K562 (cell line): ENCODE results near the gene ATRN. TPM values are rescaled to one million over a fixed set of nuclear protein-coding genes. Genes with fewer than 3 reads are reported as not detected.

ENCODE experiments used
- ATAC-seq: fragments of 200-7000 bp; cut with Tn5 transposase; 3 replicates; pipeline ENCODE4 v1.9.1; 2020; ENCODE audit warnings: moderate library complexity
- BruUV-seq: library from RNA; stranded (reverse); fragments of 400-500 nt; replicated peaks from 2 replicates; lab custom pipeline; 2021; lab: Mats Ljungman, UMichigan
- CTCF ChIA-PET: fragments of 300-600 bp; formaldehyde crosslinking; extraction: SDS; loops from one replicate; lab custom pipeline; 2021; ENCODE audit warnings: low intra/inter-chr PET ratio; lab: Yijun Ruan, JAX
- POLR2A ChIA-PET: fragments of 300-600, 350-650 bp; sonication (Branson Sonifier 250); formaldehyde crosslinking; extraction: SDS; loops from one replicate; lab custom pipeline; 2021; ENCODE audit warnings: antibody characterized with exemption, inconsistent platforms; lab: Yijun Ruan, JAX
- DNase-seq, 4 experiments: peaks; one replicate each; pipeline versions ENCODE4 v3.0.0 to v3.0.0-alpha.2; 2011 to 2018; ENCODE audit warnings: low spot score in 3 of 4, mixed read lengths in 3 of 4; ENCODE audit errors: extremely low read depth in 1 of 4
- FAIRE-seq: peaks from 2 replicates; lab custom pipeline; 2011; peaks lifted over from hg19 to GRCh38; lab: Jason Lieb, UNC
- H2AFZ ChIP-seq: 2 replicates; pipeline ENCODE4 v1.6.0; 2011; ENCODE audit warnings: low read depth, low read length, control low read depth, inconsistent platforms
- H3K27ac ChIP-seq: fragments of 200-600 bp; 3 replicates; pipeline ENCODE4 v1.8.0; 2011; ENCODE audit warnings: low read depth, mild to moderate bottlenecking, control low read depth, inconsistent platforms, low read length, moderate library complexity, mixed read lengths; ENCODE audit errors: extremely low read depth
- H3K27me3 ChIP-seq, 2 experiments: fragments of 300-600 bp in 1 of 2; 2 replicates in 1 of 2; 3 replicates in 1 of 2; pipeline versions ENCODE4 v1.6.0 to v1.8.0; 2011; ENCODE audit warnings: inconsistent platforms in 2 of 2, low read length in 2 of 2, mild to moderate bottlenecking in 1 of 2, mixed read lengths in 1 of 2, moderate library complexity in 1 of 2; ENCODE audit not compliant: control insufficient read depth in 2 of 2, insufficient read depth in 2 of 2
- H3K36me3 ChIP-seq: fragments of 300-600 bp; 3 replicates; pipeline ENCODE4 v1.8.0; 2011; ENCODE audit warnings: mild to moderate bottlenecking, low read length, inconsistent platforms; ENCODE audit not compliant: control insufficient read depth, insufficient read depth
- H3K4me1 ChIP-seq, 2 experiments: fragments of 200-600 bp in 1 of 2; replicated peaks in 1 of 2; 2 replicates in 1 of 2; 3 replicates in 1 of 2; pipeline versions ENCODE4 v1.5.1 to v1.8.0; 2011; ENCODE audit warnings: inconsistent platforms in 2 of 2, low read length in 2 of 2, mild to moderate bottlenecking in 1 of 2, mixed read lengths in 1 of 2, moderate library complexity in 1 of 2; ENCODE audit not compliant: control insufficient read depth in 2 of 2, insufficient read depth in 2 of 2
- H3K4me2 ChIP-seq: 2 replicates; pipeline ENCODE4 v1.6.1; 2011; ENCODE audit warnings: low read length, control low read depth, inconsistent platforms, mixed read lengths; ENCODE audit not compliant: insufficient read depth
- H3K4me3 ChIP-seq: fragments of 200-600 bp; sonication (generic), shearing (Covaris generic); 2 replicates; pipeline ENCODE4 v1.5.1; 2016; ENCODE audit warnings: control low read depth, inconsistent platforms
- H3K79me2 ChIP-seq: fragments of 200-600 bp; 3 replicates; pipeline ENCODE4 v1.8.0; 2011; ENCODE audit warnings: low read length, inconsistent platforms; ENCODE audit not compliant: control insufficient read depth, insufficient read depth
- H3K9ac ChIP-seq, 2 experiments: 2 replicates each; pipeline versions ENCODE4 v1.6.0 to v1.6.1; 2011; ENCODE audit warnings: low read depth in 2 of 2, low read length in 2 of 2, control low read depth in 1 of 2, inconsistent platforms in 1 of 2, mild to moderate bottlenecking in 1 of 2, mixed read lengths in 1 of 2; ENCODE audit not compliant: insufficient read depth in 1 of 2
- H3K9me1 ChIP-seq: one replicate; pipeline ENCODE4 v1.6.0; 2011; ENCODE audit warnings: inconsistent platforms, mild to moderate bottlenecking, low read length, moderate library complexity; ENCODE audit not compliant: control insufficient read depth, insufficient read depth
- H3K9me3 ChIP-seq: replicated peaks from 2 replicates; pipeline ENCODE4 v1.5.1; 2011; ENCODE audit warnings: low read depth, low read length, inconsistent platforms; ENCODE audit not compliant: control insufficient read depth, insufficient read depth
- H4K20me1 ChIP-seq: replicated peaks from 2 replicates; pipeline ENCODE4 v1.6.1; 2011; ENCODE audit warnings: low read length, inconsistent platforms, mixed read lengths; ENCODE audit not compliant: control insufficient read depth, insufficient read depth
- CEBPZ ChIP-seq: fragments of 150-350 bp; IDR thresholded peaks from 2 replicates; pipeline ENCODE4 v1.6.1; 2014; ENCODE audit warnings: low read depth, mild to moderate bottlenecking, low read length, borderline replicate concordance
- DLX4 ChIP-seq: fragments of 250-450 bp; sonication (Bioruptor Pico); IDR thresholded peaks from 2 replicates; pipeline ENCODE4 v1.6.1; 2021; ENCODE audit warnings: mild to moderate bottlenecking
- HDAC6 ChIP-seq: IDR thresholded peaks from 2 replicates; pipeline ENCODE4 v1.6.1; 2012; ENCODE audit warnings: low read depth, mild to moderate bottlenecking, control low read depth, inconsistent platforms, low read length, moderate library complexity
- HMGN3 ChIP-seq: IDR thresholded peaks from 2 replicates; pipeline ENCODE4 v1.6.1; 2011; ENCODE audit warnings: borderline replicate concordance, low read depth, mild to moderate bottlenecking, mixed read lengths, low read length; ENCODE audit not compliant: insufficient read length; ENCODE audit errors: extremely low read depth
- HSF4 ChIP-seq: fragments of 250-450 bp; sonication (Bioruptor Pico); IDR thresholded peaks from 2 replicates; pipeline ENCODE4 v2.1.2; 2022; ENCODE audit warnings: mild to moderate bottlenecking, moderate library complexity, borderline replicate concordance
- KDM2B ChIP-seq: fragments of 250-450 bp; sonication (Bioruptor Pico); IDR thresholded peaks from 2 replicates; pipeline ENCODE4 v1.8.0; 2021; ENCODE audit warnings: mild to moderate bottlenecking, moderate library complexity
- PATZ1 ChIP-seq: fragments of 250-450 bp; sonication (Bioruptor Pico); IDR thresholded peaks from 2 replicates; pipeline ENCODE4 v1.5.0; 2020; ENCODE audit warnings: mild to moderate bottlenecking, borderline replicate concordance
- SLC30A9 ChIP-seq: fragments of 250-450 bp; sonication (Bioruptor Pico); IDR thresholded peaks from 2 replicates; pipeline ENCODE4 v1.8.0; 2022; ENCODE audit warnings: mild to moderate bottlenecking, moderate library complexity
- TAF1 ChIP-seq: IDR thresholded peaks from 2 replicates; pipeline ENCODE4 v1.6.1; 2011; ENCODE audit warnings: mild to moderate bottlenecking, low read length, moderate library complexity; ENCODE audit not compliant: insufficient read depth, control insufficient read depth, severe bottlenecking; ENCODE audit errors: extremely low read depth
- TRIM24 ChIP-seq, 2 experiments: fragments of 450-650 bp; IDR thresholded peaks; 2 replicates each; pipeline ENCODE4 v1.6.1; 2016
- ZBTB34 ChIP-seq: fragments of 250-450 bp; sonication (Bioruptor Pico); IDR thresholded peaks from 2 replicates; pipeline ENCODE4 v1.8.0; 2021; ENCODE audit warnings: mild to moderate bottlenecking, moderate library complexity
- ZC3H11A ChIP-seq: IDR thresholded peaks from 2 replicates; pipeline ENCODE4 v1.6.1; 2012; ENCODE audit warnings: low read depth, low read length, improper control_type of control experiment
- ZC3H8 ChIP-seq: fragments of 450-650 bp; IDR thresholded peaks from 2 replicates; pipeline ENCODE4 v1.6.1; 2017
- ZNF253 ChIP-seq: fragments of 250-450 bp; sonication (Bioruptor Pico); conservative IDR thresholded peaks from 2 replicates; pipeline ENCODE4 v1.6.1; 2021; ENCODE audit warnings: mild to moderate bottlenecking
- WGBS: fragments of 100-300 bp; shearing (Covaris generic); methylation state at CpG from one replicate; pipeline ENCODE4 v1.1.6; 2016; ENCODE audit warnings: low coverage, mixed read lengths; ENCODE audit not compliant: insufficient coverage; ENCODE audit errors: missing lambda C conversion rate; 5-methylcytosine and 5-hydroxymethylcytosine counted together
- in situ Hi-C: fragments of 300-500 bp; cut with MboI; formaldehyde crosslinking; loops from 4 replicates; pipeline ENCODE4 v1.15.0; 2018; ENCODE audit warnings: inconsistent platforms, mixed read lengths
- intact Hi-C: fragments of 100-400 bp; cut with micrococcal nuclease; formaldehyde crosslinking; loops from 2 replicates; pipeline ENCODE4 v1.14.2; 2022
- polyA plus RNA-seq, 8 experiments: library from polyadenylated mRNA; depleted of rRNA in 4 of 8; stranded (reverse) in 5 of 8; unstranded in 3 of 8; fragments of >200 nt; fragmentation: Nextera tagmentation in 2 of 8; fragmentation: Illumina TruSeq in 1 of 8; extraction: Ambion mirVana in 2 of 8; extraction: Trizol in 1 of 8; gene quantifications; 2 replicates each; pipeline versions ENCODE4 v1.2.1 to v1.2.3, GENCODE V29; 2011 to 2014; ENCODE audit warnings: inconsistent platforms in 1 of 8, missing spikeins in 1 of 8
- total RNA-seq, 7 experiments: library from RNA; depleted of rRNA in 6 of 7; stranded (reverse); fragments of >200 nt in 6 of 7; fragmentation: Illumina TruSeq in 2 of 7; extraction: Trizol in 2 of 7; gene quantifications; 2 replicates each; pipeline versions ENCODE4 v1.2.1 to v1.2.3, GENCODE V29; 2011 to 2021; ENCODE audit warnings: low replicate concordance in 1 of 7

The ATRN gene
- total and polyA plus RNA-seq, 9 of the 15 experiments (the other 6 are each of a cell fraction or from before 2014, with no cell fraction given), result 0.69 to 16.5 (median 7.6) TPM

- H3K4me1 ChIP-seq, result no peaks in the 10 kb centered on the region
- no peak overlapping the region for H3K9ac ChIP-seq
- 89% methylated on average over 4 of the region's 5 CpGs for WGBS
- H3K36me3 ChIP-seq, result no peaks in the 10 kb centered on the region
- no peaks in the 10 kb centered on the region for H3K9me3 ChIP-seq
- H3K27ac ChIP-seq, result no peak overlapping the region
- H3K4me3 ChIP-seq, result no peak overlapping the region
- H3K9me1 ChIP-seq, result no peaks in the 10 kb centered on the region
- H4K20me1 ChIP-seq, result no peaks in the 10 kb centered on the region
- H3K4me2 ChIP-seq, result no peak overlapping the region
- ChIA-PET CTCF (no interaction called here), POLR2A (no interaction called here)
- no TSS peak for BruUV-seq
- H3K79me2 ChIP-seq, result no peaks in the 10 kb centered on the region
- DNase-seq (no peak), FAIRE-seq (no peak), ATAC-seq (no peak)
- H2AFZ ChIP-seq, result no peak overlapping the region
- intact Hi-C loops, result no loop called here
- no peaks in the 10 kb centered on the region for H3K27me3 ChIP-seq
- in situ Hi-C loops, result no loop called here
- TF ChIP-seq HDAC6 (no peak), DLX4 (no peak), TAF1 (no peak), ZC3H8 (no peak), ZBTB34 (no peak), ZC3H11A (no peak), PATZ1 (no peak), KDM2B (CRISPR knock-in tag) (no peak), HSF4 (no peak), HMGN3 (no peak), TRIM24 (IDR thresholded peaks at IDR 0.05) (no peak), SLC30A9 (CRISPR knock-in tag) (no peak), ZNF253 (CRISPR knock-in tag) (no peak), CEBPZ (no peak)
Measured at GRCh38 chr20:3521852-3522740, 51.3 kb downstream of the ATRN start.
